ENCODE measurements around the gene SLCO4C1.

Gene SLCO4C1

DNA sequence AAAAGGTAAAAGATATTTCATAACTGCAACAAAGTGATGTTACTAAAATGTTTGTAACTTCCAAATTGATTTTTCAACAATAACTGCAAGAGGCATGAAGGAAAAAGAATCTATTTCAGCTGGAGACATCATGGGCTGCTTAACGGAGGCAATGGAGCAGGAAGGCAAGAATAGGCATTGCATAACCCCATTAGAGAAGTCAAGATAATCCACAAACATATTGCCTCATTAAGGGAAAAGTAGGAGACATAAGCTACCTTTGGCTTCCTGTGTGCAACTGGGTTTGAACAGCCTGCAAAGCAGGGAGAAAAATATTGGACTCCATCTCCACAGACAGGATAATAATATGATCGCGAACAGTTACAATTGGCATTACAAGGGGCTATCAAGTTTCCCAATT is 46.7 kb downstream of the SLCO4C1 start:
- TF ChIP-seq NFIC (IDR thresholded peaks at IDR 0.05) (no peak), TEAD4 (IDR thresholded peaks at IDR 0.05) (no peak), EP300 (IDR thresholded peaks at IDR 0.05; ENCODE audit: borderline replicate concordance) (no peak), FOXM1 (IDR thresholded peaks at IDR 0.05; ENCODE audit: borderline replicate concordance, low read depth) (no peak), EGR1 (IDR thresholded peaks at IDR 0.05) (no peak), CEBPB (IDR thresholded peaks at IDR 0.05) (no peak), TAF1 (IDR thresholded peaks at IDR 0.05; ENCODE audit: low read depth) (no peak), USF1 (IDR thresholded peaks at IDR 0.05) (no peak), ZBTB7A (IDR thresholded peaks at IDR 0.05; ENCODE audit: low read depth) (no peak), YY1 (IDR thresholded peaks at IDR 0.05; ENCODE audit: low read depth) (no peak), CREB1 (IDR thresholded peaks at IDR 0.05; ENCODE audit: low read depth) (no peak), TCF12 (IDR thresholded peaks at IDR 0.05; ENCODE audit: low read depth) (no peak), MAX (IDR thresholded peaks at IDR 0.05) (no peak), RAD21 (IDR thresholded peaks at IDR 0.05; ENCODE audit: low read depth) (no peak)
- TF ChIP-seq, protein P1, sequence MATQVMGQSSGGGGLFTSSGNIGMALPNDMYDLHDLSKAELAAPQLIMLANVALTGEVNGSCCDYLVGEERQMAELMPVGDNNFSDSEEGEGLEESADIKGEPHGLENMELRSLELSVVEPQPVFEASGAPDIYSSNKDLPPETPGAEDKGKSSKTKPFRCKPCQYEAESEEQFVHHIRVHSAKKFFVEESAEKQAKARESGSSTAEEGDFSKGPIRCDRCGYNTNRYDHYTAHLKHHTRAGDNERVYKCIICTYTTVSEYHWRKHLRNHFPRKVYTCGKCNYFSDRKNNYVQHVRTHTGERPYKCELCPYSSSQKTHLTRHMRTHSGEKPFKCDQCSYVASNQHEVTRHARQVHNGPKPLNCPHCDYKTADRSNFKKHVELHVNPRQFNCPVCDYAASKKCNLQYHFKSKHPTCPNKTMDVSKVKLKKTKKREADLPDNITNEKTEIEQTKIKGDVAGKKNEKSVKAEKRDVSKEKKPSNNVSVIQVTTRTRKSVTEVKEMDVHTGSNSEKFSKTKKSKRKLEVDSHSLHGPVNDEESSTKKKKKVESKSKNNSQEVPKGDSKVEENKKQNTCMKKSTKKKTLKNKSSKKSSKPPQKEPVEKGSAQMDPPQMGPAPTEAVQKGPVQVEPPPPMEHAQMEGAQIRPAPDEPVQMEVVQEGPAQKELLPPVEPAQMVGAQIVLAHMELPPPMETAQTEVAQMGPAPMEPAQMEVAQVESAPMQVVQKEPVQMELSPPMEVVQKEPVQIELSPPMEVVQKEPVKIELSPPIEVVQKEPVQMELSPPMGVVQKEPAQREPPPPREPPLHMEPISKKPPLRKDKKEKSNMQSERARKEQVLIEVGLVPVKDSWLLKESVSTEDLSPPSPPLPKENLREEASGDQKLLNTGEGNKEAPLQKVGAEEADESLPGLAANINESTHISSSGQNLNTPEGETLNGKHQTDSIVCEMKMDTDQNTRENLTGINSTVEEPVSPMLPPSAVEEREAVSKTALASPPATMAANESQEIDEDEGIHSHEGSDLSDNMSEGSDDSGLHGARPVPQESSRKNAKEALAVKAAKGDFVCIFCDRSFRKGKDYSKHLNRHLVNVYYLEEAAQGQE (IDR thresholded peaks at IDR 0.05; ENCODE audit: low read depth): no peak

- TF ChIP-seq CREB1 (IDR thresholded peaks at IDR 0.05; ENCODE audit: low read depth) (no peak), TEAD4 (IDR thresholded peaks at IDR 0.05) (no peak), FOXM1 (IDR thresholded peaks at IDR 0.05; ENCODE audit: borderline replicate concordance, low read depth) (no peak), TCF12 (IDR thresholded peaks at IDR 0.05; ENCODE audit: low read depth) (no peak), YY1 (IDR thresholded peaks at IDR 0.05; ENCODE audit: low read depth) (no peak), ZBTB7A (IDR thresholded peaks at IDR 0.05; ENCODE audit: low read depth) (no peak), NFIC (IDR thresholded peaks at IDR 0.05) (no peak), RAD21 (IDR thresholded peaks at IDR 0.05; ENCODE audit: low read depth) (no peak), EP300 (IDR thresholded peaks at IDR 0.05; ENCODE audit: borderline replicate concordance) (no peak), TAF1 (IDR thresholded peaks at IDR 0.05; ENCODE audit: low read depth) (no peak), CEBPB (IDR thresholded peaks at IDR 0.05) (no peak), EGR1 (IDR thresholded peaks at IDR 0.05) (no peak), USF1 (IDR thresholded peaks at IDR 0.05) (no peak), MAX (IDR thresholded peaks at IDR 0.05) (no peak)
- TF ChIP-seq, protein P1 (IDR thresholded peaks at IDR 0.05; ENCODE audit: low read depth): no peak
These were observed 52.9 kb downstream of the SLCO4C1 start for GRCh38 chr5:102243213-102243612.

GRCh38 chr5:102241809-102242421 is 54.2 kb downstream of the SLCO4C1 start:
- no peak for TF ChIP-seq YY1 (IDR thresholded peaks at IDR 0.05; ENCODE audit: low read depth)
- no peak for TF ChIP-seq FOXM1 (IDR thresholded peaks at IDR 0.05; ENCODE audit: borderline replicate concordance, low read depth)
- TF ChIP-seq, protein P1 (IDR thresholded peaks at IDR 0.05; ENCODE audit: low read depth): no peak
- TF ChIP-seq EGR1 (IDR thresholded peaks at IDR 0.05): no peak
- TF ChIP-seq CEBPB (IDR thresholded peaks at IDR 0.05): no peak
- TF ChIP-seq USF1 (IDR thresholded peaks at IDR 0.05): no peak
- TF ChIP-seq TCF12 (IDR thresholded peaks at IDR 0.05; ENCODE audit: low read depth): no peak
- TF ChIP-seq CREB1 (IDR thresholded peaks at IDR 0.05; ENCODE audit: low read depth): no peak
- no peak for TF ChIP-seq EP300 (IDR thresholded peaks at IDR 0.05; ENCODE audit: borderline replicate concordance)
- no peak for TF ChIP-seq TAF1 (IDR thresholded peaks at IDR 0.05; ENCODE audit: low read depth)
- TF ChIP-seq ZBTB7A (IDR thresholded peaks at IDR 0.05; ENCODE audit: low read depth): no peak
- no peak for TF ChIP-seq MAX (IDR thresholded peaks at IDR 0.05)
- no peak for TF ChIP-seq RAD21 (IDR thresholded peaks at IDR 0.05; ENCODE audit: low read depth)
- TF ChIP-seq NFIC (IDR thresholded peaks at IDR 0.05): no peak
